ENCODE data around the gene MAPK8IP3. TPM values are rescaled to one million over a fixed set of nuclear protein-coding genes. Genes with fewer than 3 reads are reported as not detected.

Gene MAPK8IP3
- total and polyA plus RNA-seq, 9 of the 15 experiments (the other 6 are each of a cell fraction or from before 2014, with no cell fraction given): 0.17 to 58.7 (median 16.7) TPM

DNA sequence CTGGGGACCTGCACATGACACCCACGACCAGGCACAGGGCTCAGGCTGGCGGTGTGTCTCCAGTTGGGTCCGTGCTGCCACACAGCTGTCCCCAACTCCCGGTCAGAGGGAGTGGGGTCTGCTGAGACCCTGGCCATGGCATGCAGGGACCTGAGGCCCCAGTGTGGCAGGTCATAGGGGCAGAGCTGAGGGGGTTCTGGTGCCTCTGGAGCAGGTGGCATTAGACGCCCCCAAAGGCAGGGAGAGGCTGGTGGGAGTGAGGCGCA, 81.0 kb downstream of the MAPK8IP3 start:
- intact Hi-C loops (cut with micrococcal nuclease): no loop called here
- Histone ChIP-seq H3K79me2 (ENCODE audit: control insufficient read depth, insufficient read depth, low read length) (peaks cover 46% of the 10 kb centered on the region), H3K36me3 (ENCODE audit: control insufficient read depth, insufficient read depth, low read length) (peaks cover 59% of the 10 kb centered on the region; the same call in 1 of the 3 replicates), H3K9ac (ENCODE audit: insufficient read depth in 1 of 2, low read depth in 2 of 2, low read length in 2 of 2) (no peak overlapping the region), H3K9me3 (replicated peaks; ENCODE audit: control insufficient read depth, insufficient read depth, low read depth, low read length) (no peaks in the 10 kb centered on the region), H3K4me3 (no peak overlapping the region), H3K27ac (ENCODE audit: extremely low read depth, low read depth, low read length) (no peak overlapping the region), H3K9me1 (ENCODE audit: control insufficient read depth, insufficient read depth, low read length) (no peaks in the 10 kb centered on the region), H3K4me1 (replicated peaks in 1 of 2; ENCODE audit: control insufficient read depth in 2 of 2, insufficient read depth in 2 of 2, low read length in 2 of 2) (peaks cover 2 to 77% of the 10 kb centered on the region in 2 experiments; a peak in 3 of 5 replicates), H3K27me3 (ENCODE audit: control insufficient read depth in 2 of 2, insufficient read depth in 2 of 2, low read length in 2 of 2) (no peaks in the 10 kb centered on the region), H4K20me1 (replicated peaks; ENCODE audit: control insufficient read depth, insufficient read depth, low read length) (no peaks in the 10 kb centered on the region; the same call in 1 of the 2 replicates), H3K4me2 (ENCODE audit: insufficient read depth, low read length) (no peak overlapping the region), H2AFZ (ENCODE audit: low read depth, low read length) (no peak overlapping the region)
- in situ Hi-C loops (cut with MboI): no loop called here
- 77% methylated on average over 3 of the region's 6 CpGs for WGBS (ENCODE audit: insufficient coverage, low coverage, missing lambda C conversion rate)
- FAIRE-seq (no peak), DNase-seq (ENCODE audit: extremely low read depth in 1 of 4, low spot score in 3 of 4) (no peak), ATAC-seq (no peak)
- no peak for TF ChIP-seq ILF3 (IDR thresholded peaks at IDR 0.05; ENCODE audit: borderline replicate concordance)
- TF ChIP-seq POLR2G (IDR thresholded peaks at IDR 0.05; ENCODE audit: low read depth, low read length): peak; percentile 20; the same call in 1 of the 2 replicates
- TF ChIP-seq, protein P1, sequence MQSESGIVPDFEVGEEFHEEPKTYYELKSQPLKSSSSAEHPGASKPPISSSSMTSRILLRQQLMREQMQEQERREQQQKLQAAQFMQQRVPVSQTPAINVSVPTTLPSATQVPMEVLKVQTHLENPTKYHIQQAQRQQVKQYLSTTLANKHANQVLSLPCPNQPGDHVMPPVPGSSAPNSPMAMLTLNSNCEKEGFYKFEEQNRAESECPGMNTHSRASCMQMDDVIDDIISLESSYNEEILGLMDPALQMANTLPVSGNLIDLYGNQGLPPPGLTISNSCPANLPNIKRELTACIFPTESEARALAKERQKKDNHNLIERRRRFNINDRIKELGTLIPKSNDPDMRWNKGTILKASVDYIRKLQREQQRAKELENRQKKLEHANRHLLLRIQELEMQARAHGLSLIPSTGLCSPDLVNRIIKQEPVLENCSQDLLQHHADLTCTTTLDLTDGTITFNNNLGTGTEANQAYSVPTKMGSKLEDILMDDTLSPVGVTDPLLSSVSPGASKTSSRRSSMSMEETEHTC (IDR thresholded peaks at IDR 0.05): no peak
- BruUV-seq (replicated peaks): no TSS peak
- POLR2A ChIA-PET: no interaction called here
- CTCF ChIA-PET (ENCODE audit: low intra/inter-chr PET ratio): no interaction called here
